Neural progenitor cell (in vitro differentiated cells): Measurements from ENCODE around the gene TCL1B. TPM values are rescaled to one million over a fixed set of nuclear protein-coding genes. Genes with fewer than 3 reads are reported as not detected.

Experiments used
- DNase-seq: peaks from one replicate; pipeline ENCODE4 v3.0.0-alpha.2; 2016; ENCODE audit warnings: low spot score
- H2AFZ ChIP-seq: fragments of 200-600 bp; sonication (generic); replicated peaks from 2 replicates; pipeline ENCODE4 v1.6.1; 2016; ENCODE audit warnings: antibody characterized with exemption
- H3F3A ChIP-seq: fragments of 200-600 bp; sonication (generic); 2 replicates; pipeline ENCODE4 v1.6.1; 2016; ENCODE audit warnings: antibody characterized with exemption, low read depth
- H3K27ac ChIP-seq: fragments of 200-600 bp; sonication (generic); 2 replicates; pipeline ENCODE4 v1.5.1; 2016; ENCODE audit warnings: mild to moderate bottlenecking
- H3K27me3 ChIP-seq: fragments of 200-600 bp; sonication (generic); 2 replicates; pipeline ENCODE4 v1.6.1; 2016; ENCODE audit warnings: mild to moderate bottlenecking, moderate library complexity
- H3K36me3 ChIP-seq: fragments of 200-600 bp; sonication (generic); 2 replicates; pipeline ENCODE4 v1.5.1; 2016
- H3K4me1 ChIP-seq: fragments of 200-600 bp; sonication (generic); 2 replicates; pipeline ENCODE4 v1.6.1; 2016; ENCODE audit warnings: mixed run types
- H3K4me2 ChIP-seq: fragments of 200-600 bp; sonication (generic); 2 replicates; pipeline ENCODE4 v1.6.1; 2016
- H3K4me3 ChIP-seq: fragments of 200-600 bp; sonication (generic); 2 replicates; pipeline ENCODE4 v1.5.1; 2016
- H3K79me2 ChIP-seq: fragments of 200-600 bp; sonication (generic); 2 replicates; pipeline ENCODE4 v1.6.1; 2016; ENCODE audit warnings: low read depth
- H3K9ac ChIP-seq: fragments of 200-600 bp; sonication (generic); 2 replicates; pipeline ENCODE4 v1.6.1; 2016
- H3K9me3 ChIP-seq: fragments of 200-600 bp; sonication (generic); 2 replicates; pipeline ENCODE4 v1.5.1; 2016; ENCODE audit warnings: low read depth
- H4K20me1 ChIP-seq: fragments of 200-600 bp; sonication (generic); 2 replicates; pipeline ENCODE4 v1.6.1; 2016; ENCODE audit warnings: low read depth
- H3K27ac Mint-ChIP-seq: 3 replicates; pipeline ENCODE4 v1.8.0; 2021; ENCODE audit warnings: mixed read lengths
- H3K27me3 Mint-ChIP-seq: 2 replicates; pipeline ENCODE4 v1.8.0; 2022; ENCODE audit warnings: low read depth, mild to moderate bottlenecking, inconsistent platforms, moderate library complexity, mixed read lengths; ENCODE audit not compliant: insufficient read depth
- H3K36me3 Mint-ChIP-seq: 3 replicates; pipeline ENCODE4 v1.8.0; 2021; ENCODE audit warnings: mixed read lengths
- H3K4me1 Mint-ChIP-seq: 3 replicates; pipeline ENCODE4 v1.8.0; 2021; ENCODE audit warnings: mixed read lengths
- H3K4me3 Mint-ChIP-seq: 3 replicates; pipeline ENCODE4 v1.8.0; 2021; ENCODE audit warnings: mild to moderate bottlenecking, moderate library complexity, mixed read lengths
- H3K9me3 Mint-ChIP-seq: 3 replicates; pipeline ENCODE4 v1.8.0; 2020; ENCODE audit warnings: mixed read lengths
- CTCF ChIP-seq: fragments of 200-600 bp; sonication (generic); IDR thresholded peaks from 2 replicates; pipeline ENCODE4 v1.5.1; 2017; ENCODE audit warnings: antibody characterized with exemption, mild to moderate bottlenecking
- EZH2 ChIP-seq: fragments of 200-600 bp; sonication (generic); IDR thresholded peaks from 2 replicates; pipeline ENCODE4 v1.6.1; 2017; ENCODE audit warnings: antibody characterized with exemption, mild to moderate bottlenecking, moderate library complexity
- EZH2phosphoT487 ChIP-seq: fragments of 200-600 bp; sonication (generic); IDR thresholded peaks from 2 replicates; pipeline ENCODE4 v1.6.1; 2017; ENCODE audit warnings: antibody characterized with exemption
- total RNA-seq: library from RNA; depleted of rRNA; stranded (reverse); fragments of >200 nt; gene quantifications from 2 replicates; pipeline ENCODE4 v1.2.3, GENCODE V29; 2015; ENCODE audit warnings: low replicate concordance

The TCL1B gene
- total RNA-seq, 1 donor from 2014 or later, result not detected

- Mint-ChIP-seq H3K4me3 (no peak overlapping the region), H3K4me1 (peaks cover 5% of the 10 kb centered on the region), H3K27me3 (peaks cover 2% of the 10 kb centered on the region), H3K36me3 (no peaks in the 10 kb centered on the region), H3K27ac (no peak overlapping the region), H3K9me3 (peaks cover 2% of the 10 kb centered on the region)
- TF ChIP-seq EZH2 (no peak), CTCF (no peak), EZH2phosphoT487 (no peak)
- Histone ChIP-seq H3K27me3 (no peaks in the 10 kb centered on the region), H4K20me1 (no peaks in the 10 kb centered on the region), H3F3A (peaks cover 11% of the 10 kb centered on the region), H3K4me2 (no peak overlapping the region), H2AFZ (no peak overlapping the region), H3K36me3 (no peaks in the 10 kb centered on the region), H3K9ac (no peak overlapping the region), H3K79me2 (no peaks in the 10 kb centered on the region), H3K27ac (no peak overlapping the region), H3K9me3 (no peaks in the 10 kb centered on the region), H3K4me1 (peaks cover 28% of the 10 kb centered on the region), H3K4me3 (no peak overlapping the region)
- DNase-seq, result no peak
Measured at GRCh38 chr14:95701846-95702221, 15.6 kb downstream of the TCL1B start.

GRCh38 chr14:95703341-95703740, 17.1 kb downstream of the TCL1B start:
- H3K4me1 ChIP-seq, result peaks cover 28% of the 10 kb centered on the region
- no peak overlapping the region for H2AFZ ChIP-seq
- H3K9ac ChIP-seq, result no peak overlapping the region
- Mint-ChIP-seq H3K4me3 (no peak overlapping the region), H3K27ac (no peak overlapping the region), H3K27me3 (peaks cover 2% of the 10 kb centered on the region), H3K4me1 (peaks cover 5% of the 10 kb centered on the region), H3K36me3 (no peaks in the 10 kb centered on the region), H3K9me3 (peaks cover 2% of the 10 kb centered on the region)
- no peak overlapping the region for H3K4me3 ChIP-seq
- TF ChIP-seq CTCF, result no peak
- no peak for TF ChIP-seq EZH2phosphoT487
- no peak for TF ChIP-seq EZH2
- H3K79me2 ChIP-seq, result no peaks in the 10 kb centered on the region
- H3K36me3 ChIP-seq, result no peaks in the 10 kb centered on the region
- no peaks in the 10 kb centered on the region for H4K20me1 ChIP-seq
- DNase-seq, result no peak
- H3K27me3 ChIP-seq, result no peaks in the 10 kb centered on the region
- H3K9me3 ChIP-seq, result no peaks in the 10 kb centered on the region
- H3F3A ChIP-seq, result peaks cover 11% of the 10 kb centered on the region
- no peak overlapping the region for H3K27ac ChIP-seq
- no peak overlapping the region for H3K4me2 ChIP-seq

GRCh38 chr14:95703805-95704204, 17.6 kb downstream of the TCL1B start:
- Histone ChIP-seq H3K27me3 (no peaks in the 10 kb centered on the region), H3K9ac (no peak overlapping the region)

More at GRCh38 chr14:95703805-95704204, 17.6 kb downstream of the TCL1B start:
- Mint-ChIP-seq H3K27ac (no peak overlapping the region), H3K36me3 (no peaks in the 10 kb centered on the region), H3K4me3 (no peak overlapping the region), H3K27me3 (peaks cover 2% of the 10 kb centered on the region), H3K4me1 (peaks cover 5% of the 10 kb centered on the region), H3K9me3 (peaks cover 2% of the 10 kb centered on the region)
- Histone ChIP-seq H3K36me3 (no peaks in the 10 kb centered on the region), H3K4me1 (peaks cover 28% of the 10 kb centered on the region), H3K9me3 (no peaks in the 10 kb centered on the region), H3K27ac (no peak overlapping the region), H3K4me2 (no peak overlapping the region), H3F3A (peaks cover 11% of the 10 kb centered on the region), H3K4me3 (no peak overlapping the region), H2AFZ (no peak overlapping the region), H3K79me2 (no peaks in the 10 kb centered on the region), H4K20me1 (no peaks in the 10 kb centered on the region)
- no peak for DNase-seq
- no peak for TF ChIP-seq CTCF
- no peak for TF ChIP-seq EZH2phosphoT487
- TF ChIP-seq EZH2, result no peak
